Right lobe of liver (tissue), 6 donors: Measurements from ENCODE around the gene SMAD4. TPM values are rescaled to one million over a fixed set of nuclear protein-coding genes. Genes with fewer than 3 reads are reported as not detected.

Experiments
- ATAC-seq, 4 donors: fragments of 200-7000 bp; cut with Tn5 transposase; one replicate each; pipeline ENCODE4 v1.9.1; 2020; ENCODE audit warnings: mild to moderate bottlenecking in 4 of 4, moderate library complexity in 4 of 4
- DNase-seq, 3 donors: peaks; one replicate each; pipeline ENCODE4 v3.0.0-alpha.2; 2020
- H3K27ac ChIP-seq, 3 donors: fragments of 200-600 bp; one replicate each; pipeline ENCODE4 v1.8.0; 2022
- H3K27me3 ChIP-seq, 2 donors: fragments of 200-600 bp; one replicate each; pipeline ENCODE4 v1.8.0; 2022
- H3K36me3 ChIP-seq, 4 donors: fragments of 200-600 bp; sonication (generic) in 1 of 4; one replicate each; pipeline versions ENCODE4 v1.5.1 to v1.8.0; 2017 to 2022; ENCODE audit warnings: control low read depth in 1 of 4
- H3K4me1 ChIP-seq, 4 donors: fragments of 200-600 bp; sonication (generic) in 1 of 4; one replicate each; pipeline versions ENCODE4 v1.5.1 to v1.8.0; 2017 to 2022; ENCODE audit warnings: control low read depth in 1 of 4
- H3K4me3 ChIP-seq, 3 donors: fragments of 200-600 bp; one replicate each; pipeline ENCODE4 v1.8.0; 2022
- H3K9me3 ChIP-seq, 4 donors: fragments of 200-600 bp; sonication (generic) in 1 of 4; one replicate each; pipeline versions ENCODE4 v1.5.1 to v1.8.0; 2017 to 2022; ENCODE audit warnings: control low read depth in 1 of 4
- POLR2A ChIP-seq: fragments of 450-650 bp; IDR thresholded peaks from one replicate; pipeline ENCODE4 v1.6.1; 2017; ENCODE audit warnings: antibody characterized with exemption, mild to moderate bottlenecking
- whole genome bisulfite sequencing: methylation state at CpG from one replicate; pipeline ENCODE4 v1.1.6; 2018; ENCODE audit warnings: low coverage, low lambda C conversion rate; ENCODE audit not compliant: insufficient coverage; ENCODE audit errors: missing lambda C conversion rate; 5-methylcytosine and 5-hydroxymethylcytosine counted together
- intact Hi-C, 2 donors: fragments of 100-400 bp; cut with DNase I; formaldehyde crosslinking; loops; one replicate each; pipeline versions ENCODE4 v1.11.2 to v1.14.1; 2022
- total RNA-seq, 6 experiments: library from RNA; depleted of rRNA in 2 of 6; stranded (reverse); fragments of >200 nt in 2 of 6; fragmentation: NEBNext Ultra II Directional in 3 of 6; extraction: Animal tissue kit (Norgen Biotek cat#: 25700) in 3 of 6; gene quantifications; one replicate each; pipeline versions ENCODE4 v1.1.0 to v1.2.4, GENCODE V29; 2016 to 2023
- TF ChIP-seq, protein P1 (sequence below), 4 donors: fragments of 200-600 bp in 3 of 4; fragments of 450-650 bp in 1 of 4; IDR thresholded peaks; one replicate each; pipeline versions ENCODE4 v1.5.1 to v1.8.0; 2016 to 2022; ENCODE audit warnings: antibody characterized with exemption in 4 of 4, mild to moderate bottlenecking in 2 of 4
- donor health status: DM: no; HTN: yes; CAD: no.
- donor health status: DM: no; HTN: no; CAD: no.
- donor health status: DM: no; HTN: no; CAD: no.
- donor health status: DM: no; HTN: yes; CAD: no.
- donor health status: DM: no; HTN: yes; CAD: no.

Gene SMAD4
- total RNA-seq, 6 experiments from 2014 or later, result 40.8 to 71.9 (median 56.6) TPM

- intact Hi-C loops, result no loop called here
- 79% methylated on average over 7 of the region's 8 CpGs for WGBS
These were observed 12.7 kb upstream of the SMAD4 start for GRCh38 chr18:51017140-51017879.

DNA sequence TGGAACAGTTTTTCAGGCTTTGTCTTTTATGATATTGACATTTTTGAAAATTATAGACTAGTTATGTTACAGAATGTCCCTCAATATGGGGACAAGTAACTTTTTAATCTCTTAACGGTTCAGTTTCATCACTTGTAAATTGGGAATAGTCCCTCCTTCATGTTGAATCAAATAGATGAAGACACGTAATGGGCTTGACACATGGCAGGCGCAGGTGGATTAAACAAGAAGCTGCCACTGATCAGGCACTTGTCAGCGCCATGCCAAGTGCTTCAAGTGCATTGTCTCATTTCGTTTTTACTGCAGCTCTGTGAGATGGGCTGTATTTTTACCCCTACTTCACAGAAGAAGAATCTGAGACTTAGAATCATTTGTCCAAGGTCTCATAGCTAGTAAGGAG is 9.5 kb upstream of the SMAD4 start:
- WGBS, result 83% methylated on average over 4 of the region's 5 CpGs
- DNase-seq (no peak), ATAC-seq (no peak)
- TF ChIP-seq, protein P1, sequence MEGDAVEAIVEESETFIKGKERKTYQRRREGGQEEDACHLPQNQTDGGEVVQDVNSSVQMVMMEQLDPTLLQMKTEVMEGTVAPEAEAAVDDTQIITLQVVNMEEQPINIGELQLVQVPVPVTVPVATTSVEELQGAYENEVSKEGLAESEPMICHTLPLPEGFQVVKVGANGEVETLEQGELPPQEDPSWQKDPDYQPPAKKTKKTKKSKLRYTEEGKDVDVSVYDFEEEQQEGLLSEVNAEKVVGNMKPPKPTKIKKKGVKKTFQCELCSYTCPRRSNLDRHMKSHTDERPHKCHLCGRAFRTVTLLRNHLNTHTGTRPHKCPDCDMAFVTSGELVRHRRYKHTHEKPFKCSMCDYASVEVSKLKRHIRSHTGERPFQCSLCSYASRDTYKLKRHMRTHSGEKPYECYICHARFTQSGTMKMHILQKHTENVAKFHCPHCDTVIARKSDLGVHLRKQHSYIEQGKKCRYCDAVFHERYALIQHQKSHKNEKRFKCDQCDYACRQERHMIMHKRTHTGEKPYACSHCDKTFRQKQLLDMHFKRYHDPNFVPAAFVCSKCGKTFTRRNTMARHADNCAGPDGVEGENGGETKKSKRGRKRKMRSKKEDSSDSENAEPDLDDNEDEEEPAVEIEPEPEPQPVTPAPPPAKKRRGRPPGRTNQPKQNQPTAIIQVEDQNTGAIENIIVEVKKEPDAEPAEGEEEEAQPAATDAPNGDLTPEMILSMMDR (IDR thresholded peaks at IDR 0.05), result no peak
- no peak for TF ChIP-seq POLR2A
- no peak overlapping the region for H3K27ac ChIP-seq
- no peaks in the 10 kb centered on the region for H3K36me3 ChIP-seq
- intact Hi-C loops, result loop anchor here (10.0 kb wide), 1 partner anchor 46 kb away; no protein-coding TSS in a partner anchor
- no peaks in the 10 kb centered on the region for H3K4me1 ChIP-seq
- no peak overlapping the region for H3K4me3 ChIP-seq
- no peaks in the 10 kb centered on the region for H3K9me3 ChIP-seq
- H3K27me3 ChIP-seq, result no peaks in the 10 kb centered on the region

More at GRCh38 chr18:51017140-51017879, 12.7 kb upstream of the SMAD4 start:
- ATAC-seq (no peak), DNase-seq (no peak)
- Histone ChIP-seq H3K27me3 (no peaks in the 10 kb centered on the region), H3K36me3 (no peaks in the 10 kb centered on the region), H3K4me3 (no peak overlapping the region), H3K4me1 (no peaks in the 10 kb centered on the region), H3K27ac (no peak overlapping the region), H3K9me3 (no peaks in the 10 kb centered on the region)
- TF ChIP-seq POLR2A, result no peak
- TF ChIP-seq, protein P1 (IDR thresholded peaks at IDR 0.05), result no peak

GRCh38 chr18:51021226-51021965 is 8.6 kb upstream of the SMAD4 start:
- Histone ChIP-seq H3K4me1 (no peaks in the 10 kb centered on the region), H3K36me3 (no peaks in the 10 kb centered on the region), H3K4me3 (no peak overlapping the region), H3K9me3 (no peaks in the 10 kb centered on the region), H3K27ac (no peak overlapping the region), H3K27me3 (no peaks in the 10 kb centered on the region)
- 91% methylated on average over 4 of the region's 5 CpGs for WGBS
- TF ChIP-seq, protein P1 (IDR thresholded peaks at IDR 0.05), result no peak
- no peak for TF ChIP-seq POLR2A
- no peak for ATAC-seq
- intact Hi-C loops, result loop anchor here (10.0 kb wide), 1 partner anchor 47 kb away; no protein-coding TSS in a partner anchor
- DNase-seq, result no peak

- Histone ChIP-seq H3K36me3 (no peaks in the 10 kb centered on the region), H3K27ac (no peak overlapping the region), H3K27me3 (no peaks in the 10 kb centered on the region), H3K9me3 (no peaks in the 10 kb centered on the region), H3K4me1 (peaks cover 0 to 11% (median 5%) of the 10 kb centered on the region in 4 donors), H3K4me3 (no peak overlapping the region)
- WGBS, result 95% methylated on average over 2 of the region's 2 CpGs
- intact Hi-C loops, result loop anchor here (10.0 kb wide), 1 partner anchor 51 kb away; no protein-coding TSS in a partner anchor
- DNase-seq (no peak), ATAC-seq (no peak)
- TF ChIP-seq POLR2A, result no peak
- TF ChIP-seq, protein P1 (IDR thresholded peaks at IDR 0.05), result no peak
These were observed 4.5 kb upstream of the SMAD4 start for GRCh38 chr18:51025512-51025911.
